PC-3 (cell line): ENCODE data around the gene DOCK4.

Source experiments
- CTCF ChIP-seq: fragments of 300-600 bp; sonication (generic); conservative IDR thresholded peaks from 2 replicates; pipeline ENCODE4 v1.5.1; 2017; ENCODE audit warnings: antibody characterized with exemption, low read depth, mild to moderate bottlenecking, low read length
- EZH2phosphoT487 ChIP-seq: fragments of 300-600 bp; sonication (generic); IDR thresholded peaks from 2 replicates; pipeline ENCODE4 v1.6.1; 2018; ENCODE audit warnings: mild to moderate bottlenecking, antibody characterized with exemption, low read length, borderline replicate concordance

DNA sequence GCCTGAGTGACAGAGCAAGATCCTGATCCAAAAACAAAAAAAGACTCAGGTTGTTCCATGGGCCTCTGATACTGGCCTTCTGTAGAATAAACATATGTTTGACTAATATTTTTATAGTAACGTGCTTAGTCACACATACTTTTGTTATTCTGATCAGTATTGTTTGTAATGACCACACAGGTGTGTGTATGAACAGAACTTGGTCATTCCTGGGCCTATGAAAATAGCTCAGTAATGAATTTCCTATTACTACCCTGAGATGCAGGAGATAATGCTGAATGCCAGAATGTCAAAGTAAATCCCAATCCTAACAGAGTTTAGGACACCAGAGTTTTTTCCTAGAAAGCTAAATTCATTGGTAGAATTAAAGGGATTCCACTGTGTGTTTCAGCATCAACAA, 108.7 kb downstream of the DOCK4 start:
- TF ChIP-seq CTCF (no peak), EZH2phosphoT487 (no peak)
